ENCODE results near the gene DOCK7. TPM values are rescaled to one million over a fixed set of nuclear protein-coding genes. Genes with fewer than 3 reads are reported as not detected.

The DOCK7 gene
- total and polyA plus RNA-seq, 2 of the 8 experiments (the other 6 are each of a cell fraction or from before 2014, with no cell fraction given) = 10.2 to 33.7 TPM

GRCh38 chr1:62484824-62485468, 203.2 kb downstream of the DOCK7 start (continued):
- TF ChIP-seq KDM4A (IDR thresholded peaks at IDR 0.05; ENCODE audit: low read depth, low read length, severe bottlenecking) (no peak), ATF3 (IDR thresholded peaks at IDR 0.05; ENCODE audit: insufficient read depth, low read depth, low read length) (no peak), RBBP5 (IDR thresholded peaks at IDR 0.05; ENCODE audit: borderline replicate concordance, low read depth, low read length) (no peak), EZH2 (IDR thresholded peaks at IDR 0.05; ENCODE audit: low read depth, low read length, severe bottlenecking) (no peak), YY1 (IDR thresholded peaks at IDR 0.05; ENCODE audit: low read depth, low read length) (no peak), BRCA1 (IDR thresholded peaks at IDR 0.05; ENCODE audit: low read depth, low read length) (no peak)

All from H1 (cell line).